ENCODE data around the gene METTL8. TPM values are rescaled to one million over a fixed set of nuclear protein-coding genes. Genes with fewer than 3 reads are reported as not detected.

The METTL8 gene
- total and polyA plus RNA-seq, 2 experiments from 2014 or later = 60.9 to 64.3 TPM

DNA sequence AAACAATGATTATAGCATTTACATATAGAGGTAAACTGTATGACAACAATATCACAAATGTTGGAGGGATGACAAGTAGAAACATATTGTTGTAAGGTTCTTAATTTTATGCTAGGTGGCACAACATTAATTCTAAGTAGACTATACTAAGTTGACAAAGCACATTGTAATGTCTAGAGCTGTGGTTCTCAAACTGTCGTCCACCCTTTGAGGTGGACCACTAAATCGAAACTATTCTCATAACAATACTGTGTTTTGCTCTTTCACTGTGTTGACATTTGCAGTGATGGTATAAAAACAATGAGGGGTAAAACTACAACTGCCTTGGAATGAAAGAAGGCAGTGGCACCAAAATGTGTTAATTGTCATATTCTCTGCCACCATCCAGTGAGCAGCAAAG is 66.1 kb downstream of the METTL8 start (continued):
- TF ChIP-seq, protein P1, sequence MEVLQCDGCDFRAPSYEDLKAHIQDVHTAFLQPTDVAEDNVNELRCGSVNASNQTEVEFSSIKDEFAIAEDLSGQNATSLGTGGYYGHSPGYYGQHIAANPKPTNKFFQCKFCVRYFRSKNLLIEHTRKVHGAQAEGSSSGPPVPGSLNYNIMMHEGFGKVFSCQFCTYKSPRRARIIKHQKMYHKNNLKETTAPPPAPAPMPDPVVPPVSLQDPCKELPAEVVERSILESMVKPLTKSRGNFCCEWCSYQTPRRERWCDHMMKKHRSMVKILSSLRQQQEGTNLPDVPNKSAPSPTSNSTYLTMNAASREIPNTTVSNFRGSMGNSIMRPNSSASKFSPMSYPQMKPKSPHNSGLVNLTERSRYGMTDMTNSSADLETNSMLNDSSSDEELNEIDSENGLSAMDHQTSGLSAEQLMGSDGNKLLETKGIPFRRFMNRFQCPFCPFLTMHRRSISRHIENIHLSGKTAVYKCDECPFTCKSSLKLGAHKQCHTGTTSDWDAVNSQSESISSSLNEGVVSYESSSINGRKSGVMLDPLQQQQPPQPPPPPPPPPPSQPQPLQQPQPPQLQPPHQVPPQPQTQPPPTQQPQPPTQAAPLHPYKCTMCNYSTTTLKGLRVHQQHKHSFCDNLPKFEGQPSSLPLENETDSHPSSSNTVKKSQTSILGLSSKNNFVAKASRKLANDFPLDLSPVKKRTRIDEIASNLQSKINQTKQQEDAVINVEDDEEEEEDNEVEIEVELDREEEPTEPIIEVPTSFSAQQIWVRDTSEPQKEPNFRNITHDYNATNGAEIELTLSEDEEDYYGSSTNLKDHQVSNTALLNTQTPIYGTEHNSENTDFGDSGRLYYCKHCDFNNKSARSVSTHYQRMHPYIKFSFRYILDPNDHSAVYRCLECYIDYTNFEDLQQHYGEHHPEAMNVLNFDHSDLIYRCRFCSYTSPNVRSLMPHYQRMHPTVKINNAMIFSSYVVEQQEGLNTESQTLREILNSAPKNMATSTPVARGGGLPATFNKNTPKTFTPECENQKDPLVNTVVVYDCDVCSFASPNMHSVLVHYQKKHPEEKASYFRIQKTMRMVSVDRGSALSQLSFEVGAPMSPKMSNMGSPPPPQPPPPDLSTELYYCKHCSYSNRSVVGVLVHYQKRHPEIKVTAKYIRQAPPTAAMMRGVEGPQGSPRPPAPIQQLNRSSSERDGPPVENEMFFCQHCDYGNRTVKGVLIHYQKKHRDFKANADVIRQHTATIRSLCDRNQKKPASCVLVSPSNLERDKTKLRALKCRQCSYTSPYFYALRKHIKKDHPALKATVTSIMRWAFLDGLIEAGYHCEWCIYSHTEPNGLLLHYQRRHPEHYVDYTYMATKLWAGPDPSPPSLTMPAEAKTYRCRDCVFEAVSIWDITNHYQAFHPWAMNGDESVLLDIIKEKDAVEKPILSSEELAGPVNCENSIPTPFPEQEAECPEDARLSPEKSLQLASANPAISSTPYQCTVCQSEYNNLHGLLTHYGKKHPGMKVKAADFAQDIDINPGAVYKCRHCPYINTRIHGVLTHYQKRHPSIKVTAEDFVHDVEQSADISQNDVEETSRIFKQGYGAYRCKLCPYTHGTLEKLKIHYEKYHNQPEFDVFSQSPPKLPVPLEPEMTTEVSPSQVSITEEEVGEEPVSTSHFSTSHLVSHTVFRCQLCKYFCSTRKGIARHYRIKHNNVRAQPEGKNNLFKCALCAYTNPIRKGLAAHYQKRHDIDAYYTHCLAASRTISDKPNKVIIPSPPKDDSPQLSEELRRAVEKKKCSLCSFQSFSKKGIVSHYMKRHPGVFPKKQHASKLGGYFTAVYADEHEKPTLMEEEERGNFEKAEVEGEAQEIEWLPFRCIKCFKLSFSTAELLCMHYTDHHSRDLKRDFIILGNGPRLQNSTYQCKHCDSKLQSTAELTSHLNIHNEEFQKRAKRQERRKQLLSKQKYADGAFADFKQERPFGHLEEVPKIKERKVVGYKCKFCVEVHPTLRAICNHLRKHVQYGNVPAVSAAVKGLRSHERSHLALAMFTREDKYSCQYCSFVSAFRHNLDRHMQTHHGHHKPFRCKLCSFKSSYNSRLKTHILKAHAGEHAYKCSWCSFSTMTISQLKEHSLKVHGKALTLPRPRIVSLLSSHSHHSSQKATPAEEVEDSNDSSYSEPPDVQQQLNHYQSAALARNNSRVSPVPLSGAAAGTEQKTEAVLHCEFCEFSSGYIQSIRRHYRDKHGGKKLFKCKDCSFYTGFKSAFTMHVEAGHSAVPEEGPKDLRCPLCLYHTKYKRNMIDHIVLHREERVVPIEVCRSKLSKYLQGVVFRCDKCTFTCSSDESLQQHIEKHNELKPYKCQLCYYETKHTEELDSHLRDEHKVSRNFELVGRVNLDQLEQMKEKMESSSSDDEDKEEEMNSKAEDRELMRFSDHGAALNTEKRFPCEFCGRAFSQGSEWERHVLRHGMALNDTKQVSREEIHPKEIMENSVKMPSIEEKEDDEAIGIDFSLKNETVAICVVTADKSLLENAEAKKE (CRISPR knock-in tag; IDR thresholded peaks at IDR 0.05) = no peak
- TF ChIP-seq POLR2AphosphoS5 (IDR thresholded peaks at IDR 0.05; ENCODE audit: low read depth) (no peak), CREB1 (CRISPR knock-in tag; IDR thresholded peaks at IDR 0.05; ENCODE audit: low read depth) (no peak), ZNF114 (CRISPR knock-in tag; IDR thresholded peaks at IDR 0.05) (no peak), JUNB (IDR thresholded peaks at IDR 0.05; ENCODE audit: unreplicated experiment) (no peak), EZH2phosphoT487 (IDR thresholded peaks at IDR 0.05; ENCODE audit: unreplicated experiment) (no peak), STAT1 (IDR thresholded peaks at IDR 0.05; ENCODE audit: unreplicated experiment) (no peak)
- TF ChIP-seq, protein P2, sequence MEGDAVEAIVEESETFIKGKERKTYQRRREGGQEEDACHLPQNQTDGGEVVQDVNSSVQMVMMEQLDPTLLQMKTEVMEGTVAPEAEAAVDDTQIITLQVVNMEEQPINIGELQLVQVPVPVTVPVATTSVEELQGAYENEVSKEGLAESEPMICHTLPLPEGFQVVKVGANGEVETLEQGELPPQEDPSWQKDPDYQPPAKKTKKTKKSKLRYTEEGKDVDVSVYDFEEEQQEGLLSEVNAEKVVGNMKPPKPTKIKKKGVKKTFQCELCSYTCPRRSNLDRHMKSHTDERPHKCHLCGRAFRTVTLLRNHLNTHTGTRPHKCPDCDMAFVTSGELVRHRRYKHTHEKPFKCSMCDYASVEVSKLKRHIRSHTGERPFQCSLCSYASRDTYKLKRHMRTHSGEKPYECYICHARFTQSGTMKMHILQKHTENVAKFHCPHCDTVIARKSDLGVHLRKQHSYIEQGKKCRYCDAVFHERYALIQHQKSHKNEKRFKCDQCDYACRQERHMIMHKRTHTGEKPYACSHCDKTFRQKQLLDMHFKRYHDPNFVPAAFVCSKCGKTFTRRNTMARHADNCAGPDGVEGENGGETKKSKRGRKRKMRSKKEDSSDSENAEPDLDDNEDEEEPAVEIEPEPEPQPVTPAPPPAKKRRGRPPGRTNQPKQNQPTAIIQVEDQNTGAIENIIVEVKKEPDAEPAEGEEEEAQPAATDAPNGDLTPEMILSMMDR (conservative IDR thresholded peaks at IDR 0.05; ENCODE audit: low read depth in 2 of 2) = no peak

DNA sequence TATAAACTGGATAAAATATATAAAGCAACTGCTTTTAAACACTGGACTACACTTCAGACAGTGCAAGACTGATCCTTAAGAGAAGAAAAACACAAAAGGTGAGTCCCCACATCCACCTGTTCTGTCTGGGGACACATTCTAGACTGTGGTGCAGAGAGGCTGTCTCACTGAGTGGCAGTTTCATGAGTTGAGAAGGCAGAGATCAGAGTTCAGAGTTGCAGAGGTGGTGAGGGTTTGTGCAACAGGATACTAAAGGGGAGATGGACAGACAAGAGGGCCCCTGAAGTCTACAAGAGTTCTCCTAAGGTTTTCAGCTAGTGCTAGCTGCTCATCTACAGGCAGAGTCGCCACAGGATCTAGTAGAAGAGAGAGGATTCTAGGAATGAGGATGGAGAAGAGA is 68.0 kb downstream of the METTL8 start:
- Mint-ChIP-seq H3K4me3 (no peak overlapping the region), H3K27ac (no peak overlapping the region), H3K4me1 (peaks cover 3% of the 10 kb centered on the region), H3K27me3 (ENCODE audit: insufficient read depth, low read depth, poor library complexity) (no peaks in the 10 kb centered on the region), H3K9me3 (peaks cover 14% of the 10 kb centered on the region), H3K36me3 (ENCODE audit: low read depth) (peaks cover 20% of the 10 kb centered on the region; the same call in 2 of the 3 replicates)
- Histone ChIP-seq H3K36me3 (ENCODE audit: insufficient read depth) (0 out of 2 replicates have a peak, but pooled peaks cover 6% of the 10 kb centered on the region), H3K27ac (ENCODE audit: low read depth) (no peak overlapping the region), H3K9me2 (ENCODE audit: insufficient read depth) (no peaks in the 10 kb centered on the region; the same call in 1 of the 2 replicates), H3K79me2 (replicated peaks; ENCODE audit: insufficient read depth) (peaks cover 9% of the 10 kb centered on the region; the same call in 1 of the 2 replicates), H2AFZ (no peak overlapping the region), H3K4me2 (no peak overlapping the region), H3K27me3 (ENCODE audit: insufficient read depth) (no peaks in the 10 kb centered on the region), H3K4me1 (ENCODE audit: insufficient read depth) (peaks cover 6% of the 10 kb centered on the region), H3F3A (replicated peaks; ENCODE audit: low read depth) (no peaks in the 10 kb centered on the region), H3K4me3 (no peak overlapping the region), H4K20me1 (replicated peaks; ENCODE audit: insufficient read depth) (no peaks in the 10 kb centered on the region)
- TF ChIP-seq, protein P2 (conservative IDR thresholded peaks at IDR 0.05; ENCODE audit: low read depth in 2 of 2) = no peak
- ATAC-seq (no peak), DNase-seq (ENCODE audit: low spot score) (no peak)
